ENCODE measurements around the gene GAB2. TPM values are rescaled to one million over a fixed set of nuclear protein-coding genes. Genes with fewer than 3 reads are reported as not detected.

GAB2 gene
- total RNA-seq, 1 donor from 2014 or later: 65.8 TPM

DNA sequence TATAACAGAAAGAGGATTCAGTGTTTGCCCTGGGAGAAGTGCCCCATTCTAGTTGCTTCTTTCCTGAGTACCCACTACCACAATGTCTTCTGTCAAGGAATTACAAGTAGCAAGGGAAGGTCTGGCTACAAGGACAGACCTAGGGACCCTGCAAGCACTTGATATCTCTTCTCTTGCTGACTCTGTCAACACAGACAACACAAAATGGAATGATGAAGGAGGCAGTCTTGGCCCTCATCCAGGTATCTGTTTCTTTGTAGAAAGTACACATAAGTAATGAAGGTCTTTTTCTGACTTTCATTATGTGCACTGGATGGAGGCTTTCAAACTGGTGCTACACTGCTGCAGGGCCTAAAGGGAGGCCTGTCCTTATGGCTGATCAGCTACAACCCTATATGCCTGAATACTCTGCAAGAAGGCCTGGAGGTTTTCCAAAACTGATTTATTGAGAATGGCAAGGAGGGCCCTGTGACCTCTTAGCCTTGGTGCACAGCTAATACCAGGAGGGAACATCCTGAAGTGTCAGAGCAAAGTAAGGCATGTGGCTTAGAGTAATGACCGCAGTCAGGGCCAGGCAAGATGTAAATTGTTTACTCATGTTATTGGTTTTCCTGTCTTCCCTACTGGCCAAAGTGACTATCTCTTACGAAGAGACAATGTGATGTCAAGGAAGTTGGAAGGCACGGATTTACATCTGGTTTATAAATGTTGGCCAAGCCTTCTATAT lies 31.2 kb downstream of the GAB2 start:
- TF ChIP-seq, protein P1, sequence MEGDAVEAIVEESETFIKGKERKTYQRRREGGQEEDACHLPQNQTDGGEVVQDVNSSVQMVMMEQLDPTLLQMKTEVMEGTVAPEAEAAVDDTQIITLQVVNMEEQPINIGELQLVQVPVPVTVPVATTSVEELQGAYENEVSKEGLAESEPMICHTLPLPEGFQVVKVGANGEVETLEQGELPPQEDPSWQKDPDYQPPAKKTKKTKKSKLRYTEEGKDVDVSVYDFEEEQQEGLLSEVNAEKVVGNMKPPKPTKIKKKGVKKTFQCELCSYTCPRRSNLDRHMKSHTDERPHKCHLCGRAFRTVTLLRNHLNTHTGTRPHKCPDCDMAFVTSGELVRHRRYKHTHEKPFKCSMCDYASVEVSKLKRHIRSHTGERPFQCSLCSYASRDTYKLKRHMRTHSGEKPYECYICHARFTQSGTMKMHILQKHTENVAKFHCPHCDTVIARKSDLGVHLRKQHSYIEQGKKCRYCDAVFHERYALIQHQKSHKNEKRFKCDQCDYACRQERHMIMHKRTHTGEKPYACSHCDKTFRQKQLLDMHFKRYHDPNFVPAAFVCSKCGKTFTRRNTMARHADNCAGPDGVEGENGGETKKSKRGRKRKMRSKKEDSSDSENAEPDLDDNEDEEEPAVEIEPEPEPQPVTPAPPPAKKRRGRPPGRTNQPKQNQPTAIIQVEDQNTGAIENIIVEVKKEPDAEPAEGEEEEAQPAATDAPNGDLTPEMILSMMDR (IDR thresholded peaks at IDR 0.05): no peak
- no peak for ATAC-seq
- intact Hi-C loops (cut with DNase I): no loop called here
- Histone ChIP-seq H3K27me3 (no peaks in the 10 kb centered on the region), H3K9me3 (peaks cover 7% of the 10 kb centered on the region), H3K36me3 (no peaks in the 10 kb centered on the region), H3K4me1 (peaks cover 12% of the 10 kb centered on the region), H3K27ac (no peak overlapping the region), H3K4me3 (no peak overlapping the region)
- DNase-seq: no peak

DNA sequence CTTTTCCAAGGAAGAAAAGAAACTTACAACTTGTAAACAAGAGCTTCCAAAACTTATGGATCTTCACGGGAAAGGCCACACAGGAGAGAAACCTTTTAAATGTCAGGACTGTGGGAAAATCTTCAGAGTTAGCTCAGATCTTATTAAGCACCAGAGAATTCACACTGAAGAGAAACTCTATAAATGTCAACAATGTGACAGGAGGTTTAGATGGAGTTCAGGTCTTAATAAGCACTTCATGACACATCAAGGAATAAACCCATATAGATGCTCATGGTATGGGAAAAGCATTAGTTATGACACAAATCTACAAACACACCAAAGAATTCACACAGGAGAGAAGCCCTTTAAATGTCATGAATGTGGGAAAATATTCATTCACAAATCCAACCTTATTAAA lies 32.4 kb downstream of the GAB2 start:
- DNase-seq (no peak), ATAC-seq (no peak)
- H3K9me3 ChIP-seq: peaks cover 7% of the 10 kb centered on the region
- TF ChIP-seq, protein P1 (IDR thresholded peaks at IDR 0.05): no peak
- H3K27ac ChIP-seq: no peak overlapping the region
- H3K4me1 ChIP-seq: peaks cover 15% of the 10 kb centered on the region
- H3K4me3 ChIP-seq: no peak overlapping the region
- intact Hi-C loops (cut with DNase I): no loop called here
- no peaks in the 10 kb centered on the region for H3K27me3 ChIP-seq
- no peaks in the 10 kb centered on the region for H3K36me3 ChIP-seq

DNA sequence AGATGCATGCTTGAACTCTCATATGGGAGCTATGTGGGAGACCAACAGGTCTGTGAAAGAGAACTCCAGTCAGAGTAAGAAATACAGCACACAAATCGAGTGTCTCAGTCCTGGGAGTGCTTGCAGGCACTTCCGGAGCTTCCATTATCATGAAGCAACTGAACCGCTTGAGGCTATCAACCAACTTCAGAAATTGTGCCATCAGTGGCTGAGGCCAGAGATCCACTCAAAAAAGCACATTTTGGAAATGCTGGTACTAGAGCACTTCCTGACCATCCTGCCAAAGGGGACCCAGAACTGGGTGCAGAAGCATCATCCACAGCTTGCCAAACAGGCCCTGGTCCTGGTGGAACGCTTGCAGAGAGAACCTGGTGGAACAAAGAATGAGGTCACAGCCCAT lies 33.4 kb downstream of the GAB2 start:
- no peaks in the 10 kb centered on the region for H3K36me3 ChIP-seq
- no peak overlapping the region for H3K4me3 ChIP-seq
- TF ChIP-seq, protein P1 (IDR thresholded peaks at IDR 0.05): no peak
- DNase-seq: no peak
- H3K27me3 ChIP-seq: no peaks in the 10 kb centered on the region
- peaks cover 20% of the 10 kb centered on the region for H3K4me1 ChIP-seq
- no peak for ATAC-seq
- H3K27ac ChIP-seq: no peak overlapping the region
- peaks cover 7% of the 10 kb centered on the region for H3K9me3 ChIP-seq
- intact Hi-C loops (cut with DNase I): no loop called here

DNA sequence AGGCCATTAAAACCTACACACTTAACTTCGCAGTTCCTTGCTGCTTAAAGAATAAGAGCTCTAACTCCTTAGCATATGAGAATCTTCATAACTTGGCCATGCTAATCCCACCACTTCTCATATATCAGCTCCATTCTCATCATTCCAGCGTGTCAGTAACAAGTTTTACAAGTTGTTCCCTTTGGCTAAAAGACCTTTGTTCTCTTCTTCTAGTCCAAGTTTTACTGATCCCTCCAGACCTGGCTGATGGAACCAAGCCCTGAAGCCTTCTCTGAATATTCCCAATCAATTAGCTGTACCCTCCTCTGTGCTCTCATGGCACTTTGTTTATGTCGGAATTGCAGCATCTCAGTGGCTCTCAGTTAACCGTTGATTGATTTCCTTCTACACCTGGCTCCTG lies 35.8 kb downstream of the GAB2 start:
- DNase-seq (no peak), ATAC-seq (no peak)
- Histone ChIP-seq H3K36me3 (no peaks in the 10 kb centered on the region), H3K27me3 (no peaks in the 10 kb centered on the region), H3K9me3 (peaks cover 7% of the 10 kb centered on the region), H3K4me1 (peaks cover 23% of the 10 kb centered on the region), H3K4me3 (no peak overlapping the region), H3K27ac (no peak overlapping the region)
- intact Hi-C loops (cut with DNase I): no loop called here
- TF ChIP-seq, protein P1 (IDR thresholded peaks at IDR 0.05): no peak

DNA sequence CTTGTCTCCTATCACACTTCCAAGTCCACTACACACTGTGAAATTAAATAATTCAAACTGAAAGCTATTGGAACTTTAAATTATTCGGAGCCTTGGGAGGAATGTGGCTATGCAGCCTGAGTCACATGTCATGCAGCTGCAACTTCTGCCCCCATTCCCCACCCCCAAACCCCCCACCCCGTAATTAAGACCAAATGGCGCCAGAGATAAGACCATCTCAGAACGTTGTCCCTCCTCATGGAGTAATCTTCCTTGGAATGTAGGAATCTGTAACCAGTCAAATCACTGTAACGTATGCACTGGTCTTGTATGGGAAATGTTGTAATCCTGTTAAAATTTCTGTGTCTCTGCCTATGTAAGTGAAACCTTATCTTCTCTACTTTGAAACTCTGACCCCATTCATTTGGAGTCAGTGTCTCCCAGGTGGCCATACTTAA lies 37.0 kb downstream of the GAB2 start:
- Histone ChIP-seq H3K27ac (no peak overlapping the region), H3K36me3 (no peaks in the 10 kb centered on the region), H3K4me1 (peaks cover 23% of the 10 kb centered on the region), H3K9me3 (peaks cover 7% of the 10 kb centered on the region), H3K27me3 (no peaks in the 10 kb centered on the region), H3K4me3 (no peak overlapping the region)
- ATAC-seq: no peak
- intact Hi-C loops (cut with DNase I): no loop called here
- DNase-seq: no peak
- TF ChIP-seq, protein P1 (IDR thresholded peaks at IDR 0.05): no peak

Data from upper lobe of right lung (tissue), 1 donor.